ENCODE measurements around the gene TEC. TPM values are rescaled to one million over a fixed set of nuclear protein-coding genes. Genes with fewer than 3 reads are reported as not detected.
A peak's percentile ranks its signal among the peaks of the same experiment; 100 is the strongest.

TEC gene
- total and polyA plus RNA-seq, 3 experiments from 2014 or later, result 1.6 to 2.4 (median 1.6) TPM

GRCh38 chr4:48121180-48121579 lies 148.5 kb downstream of the TEC start:
- H3K9me3 Mint-ChIP-seq, result peaks cover 0 to 2% (median 0%) of the 10 kb centered on the region in 5 donors
- Histone ChIP-seq H3K27ac (ENCODE audit: low read depth, low read length) (no peak overlapping the region), H3K9me3 (ENCODE audit: low read length) (no peaks in the 10 kb centered on the region), H3K36me3 (ENCODE audit: insufficient read depth, low read length) (no peaks in the 10 kb centered on the region), H3K4me1 (ENCODE audit: insufficient read depth, low read length) (peaks cover 92% of the 10 kb centered on the region), H3K4me3 (ENCODE audit: low read length) (no peak overlapping the region), H3K27me3 (ENCODE audit: insufficient read depth, low read length, poor library complexity, severe bottlenecking) (no peaks in the 10 kb centered on the region)
- H3K36me3 Mint-ChIP-seq, result peaks cover 0 to 15% (median 10%) of the 10 kb centered on the region in 3 donors
- peaks cover 64 to 67% (median 65%) of the 10 kb centered on the region in 3 donors for H3K4me1 Mint-ChIP-seq
- no peaks in the 10 kb centered on the region for H3K27me3 Mint-ChIP-seq
- no peak overlapping the region for H3K4me3 Mint-ChIP-seq
- no peak overlapping the region for H3K27ac Mint-ChIP-seq
- POLR2A ChIA-PET, result no interaction called here
- DNase-seq, result no peak
- CTCF ChIA-PET, result no interaction called here

GRCh38 chr4:48120132-48120531 lies 149.5 kb downstream of the TEC start:
- no peak for DNase-seq
- no peaks in the 10 kb centered on the region for H3K27me3 ChIP-seq (ENCODE audit: insufficient read depth, low read length, poor library complexity, severe bottlenecking)
- no peaks in the 10 kb centered on the region for H3K27me3 Mint-ChIP-seq
- no peaks in the 10 kb centered on the region for H3K36me3 ChIP-seq (ENCODE audit: insufficient read depth, low read length)
- peaks cover 83% of the 10 kb centered on the region for H3K4me1 ChIP-seq (ENCODE audit: insufficient read depth, low read length)
- peaks cover 60 to 62% (median 60%) of the 10 kb centered on the region in 3 donors for H3K4me1 Mint-ChIP-seq
- CTCF ChIA-PET, result no interaction called here
- H3K4me3 ChIP-seq (ENCODE audit: low read length), result no peak overlapping the region
- no peak overlapping the region for H3K27ac Mint-ChIP-seq
- peaks cover 0 to 19% (median 10%) of the 10 kb centered on the region in 3 donors for H3K36me3 Mint-ChIP-seq
- POLR2A ChIA-PET, result no interaction called here
- no peak overlapping the region for H3K27ac ChIP-seq (ENCODE audit: low read depth, low read length)
- H3K9me3 ChIP-seq (ENCODE audit: low read length), result no peaks in the 10 kb centered on the region
- H3K4me3 Mint-ChIP-seq, result no peak overlapping the region
- peaks cover 0 to 2% (median 0%) of the 10 kb centered on the region in 5 donors for H3K9me3 Mint-ChIP-seq

- peaks cover 0 to 20% (median 10%) of the 10 kb centered on the region in 3 donors for H3K36me3 Mint-ChIP-seq
- Histone ChIP-seq H3K27ac (ENCODE audit: low read depth, low read length) (no peak overlapping the region), H3K36me3 (ENCODE audit: insufficient read depth, low read length) (no peaks in the 10 kb centered on the region), H3K27me3 (ENCODE audit: insufficient read depth, low read length, poor library complexity, severe bottlenecking) (no peaks in the 10 kb centered on the region), H3K4me3 (ENCODE audit: low read length) (no peak overlapping the region), H3K4me1 (ENCODE audit: insufficient read depth, low read length) (peaks cover 79% of the 10 kb centered on the region), H3K9me3 (ENCODE audit: low read length) (no peaks in the 10 kb centered on the region)
- peak overlapping the region in 3 of 7 donors; percentile 4 to 25 (median 24) for H3K4me3 Mint-ChIP-seq
- DNase-seq, result no peak
- peak overlapping the region in 6 of 8 donors; percentile 2 to 42 (median 18) for H3K27ac Mint-ChIP-seq
- peaks cover 0 to 2% (median 0%) of the 10 kb centered on the region in 5 donors for H3K9me3 Mint-ChIP-seq
- POLR2A ChIA-PET, result no interaction called here
- H3K4me1 Mint-ChIP-seq, result peaks cover 57 to 59% (median 58%) of the 10 kb centered on the region in 3 donors
- CTCF ChIA-PET, result no interaction called here
- H3K27me3 Mint-ChIP-seq, result no peaks in the 10 kb centered on the region
Observed at GRCh38 chr4:48119646-48120045, 150.0 kb downstream of the TEC start.

GRCh38 chr4:48118081-48118480 lies 151.6 kb downstream of the TEC start:
- no peak for DNase-seq
- peaks cover 57 to 59% (median 58%) of the 10 kb centered on the region in 3 donors for H3K4me1 Mint-ChIP-seq
- ChIA-PET POLR2A (interaction anchor here (1.1 kb wide), 1 partner anchor 21 kb away, joined by 3 read pairs; no protein-coding TSS in a partner anchor), CTCF (interaction anchor here (1.1 to 1.8 kb wide), 3 partner anchors 9 to 84 kb away, joined by 3 to 7 read pairs (median 3); no protein-coding TSS in a partner anchor)
- H3K9me3 ChIP-seq (ENCODE audit: low read length), result no peaks in the 10 kb centered on the region
- H3K9me3 Mint-ChIP-seq, result peaks cover 0 to 2% (median 0%) of the 10 kb centered on the region in 5 donors
- H3K27ac ChIP-seq (ENCODE audit: low read depth, low read length), result no peak overlapping the region
- H3K36me3 Mint-ChIP-seq, result peaks cover 0 to 27% (median 5%) of the 10 kb centered on the region in 3 donors
- H3K27me3 Mint-ChIP-seq, result no peaks in the 10 kb centered on the region
- H3K36me3 ChIP-seq (ENCODE audit: insufficient read depth, low read length), result no peaks in the 10 kb centered on the region
- peaks cover 75% of the 10 kb centered on the region for H3K4me1 ChIP-seq (ENCODE audit: insufficient read depth, low read length)
- peak overlapping the region in 6 of 8 donors; percentile 0 to 61 (median 21) for H3K27ac Mint-ChIP-seq
- H3K4me3 ChIP-seq (ENCODE audit: low read length), result no peak overlapping the region
- peak overlapping the region in 1 of 7 donors; percentile 22 for H3K4me3 Mint-ChIP-seq
- H3K27me3 ChIP-seq (ENCODE audit: insufficient read depth, low read length, poor library complexity, severe bottlenecking), result no peaks in the 10 kb centered on the region

- Mint-ChIP-seq H3K36me3 (peaks cover 0 to 39% (median 5%) of the 10 kb centered on the region in 3 donors), H3K27ac (peak overlapping the region; percentile 14 to 91 (median 41)), H3K27me3 (no peaks in the 10 kb centered on the region), H3K4me3 (peak overlapping the region in 2 of 7 donors; percentile 21 to 27), H3K4me1 (peaks cover 70 to 72% (median 72%) of the 10 kb centered on the region in 3 donors), H3K9me3 (peaks cover 0 to 2% (median 0%) of the 10 kb centered on the region in 5 donors)
- no peak for DNase-seq
- POLR2A ChIA-PET, result no interaction called here
- Histone ChIP-seq H3K4me1 (ENCODE audit: insufficient read depth, low read length) (peaks cover 65% of the 10 kb centered on the region), H3K36me3 (ENCODE audit: insufficient read depth, low read length) (no peaks in the 10 kb centered on the region), H3K27me3 (ENCODE audit: insufficient read depth, low read length, poor library complexity, severe bottlenecking) (no peaks in the 10 kb centered on the region), H3K27ac (ENCODE audit: low read depth, low read length) (no peak overlapping the region), H3K9me3 (ENCODE audit: low read length) (no peaks in the 10 kb centered on the region), H3K4me3 (ENCODE audit: low read length) (no peak overlapping the region)
- CTCF ChIA-PET, result interaction anchor here (1.8 kb wide), 1 partner anchor 11 kb away, joined by 7 read pairs; no protein-coding TSS in a partner anchor
Observed at GRCh38 chr4:48116582-48116981, 153.1 kb downstream of the TEC start.

GRCh38 chr4:48114412-48114811 lies 155.2 kb downstream of the TEC start:
- H3K36me3 ChIP-seq (ENCODE audit: insufficient read depth, low read length), result no peaks in the 10 kb centered on the region
- CTCF ChIA-PET, result interaction anchor here (0.7 to 1.5 kb wide), 2 partner anchors 8 to 13 kb away, joined by 3 to 8 read pairs; no protein-coding TSS in a partner anchor
- H3K27ac Mint-ChIP-seq, result peak overlapping the region in 7 of 8 donors; percentile 61 to 95 (median 84)
- peaks cover 52% of the 10 kb centered on the region for H3K4me1 ChIP-seq (ENCODE audit: insufficient read depth, low read length)
- no peak for DNase-seq
- peak overlapping the region; percentile 49 to 91 (median 83) for H3K4me3 Mint-ChIP-seq
- H3K9me3 Mint-ChIP-seq, result peaks cover 0 to 2% (median 0%) of the 10 kb centered on the region in 5 donors
- no peaks in the 10 kb centered on the region for H3K27me3 Mint-ChIP-seq
- peaks cover 0 to 52% (median 8%) of the 10 kb centered on the region in 3 donors for H3K36me3 Mint-ChIP-seq
- no peak overlapping the region for H3K4me3 ChIP-seq (ENCODE audit: low read length)
- H3K27ac ChIP-seq (ENCODE audit: low read depth, low read length), result no peak overlapping the region
- H3K27me3 ChIP-seq (ENCODE audit: insufficient read depth, low read length, poor library complexity, severe bottlenecking), result no peaks in the 10 kb centered on the region
- POLR2A ChIA-PET, result no interaction called here
- no peaks in the 10 kb centered on the region for H3K9me3 ChIP-seq (ENCODE audit: low read length)
- H3K4me1 Mint-ChIP-seq, result peaks cover 74 to 83% (median 78%) of the 10 kb centered on the region in 3 donors

GRCh38 chr4:48112017-48112667 lies 157.5 kb downstream of the TEC start:
- CTCF ChIA-PET, result interaction anchor here (1.0 kb wide), 1 partner anchor 15 kb away, joined by 3 read pairs; no protein-coding TSS in a partner anchor

More at GRCh38 chr4:48112017-48112667, 157.5 kb downstream of the TEC start:
- Histone ChIP-seq H3K4me1 (ENCODE audit: insufficient read depth, low read length) (peaks cover 29% of the 10 kb centered on the region), H3K4me3 (ENCODE audit: low read length) (no peak overlapping the region), H3K27ac (ENCODE audit: low read depth, low read length) (no peak overlapping the region), H3K27me3 (ENCODE audit: insufficient read depth, low read length, poor library complexity, severe bottlenecking) (no peaks in the 10 kb centered on the region), H3K9me3 (ENCODE audit: low read length) (no peaks in the 10 kb centered on the region), H3K36me3 (ENCODE audit: insufficient read depth, low read length) (peaks cover 7% of the 10 kb centered on the region)
- peaks cover 54 to 63% (median 61%) of the 10 kb centered on the region in 3 donors for H3K4me1 Mint-ChIP-seq
- no peak for DNase-seq
- H3K4me3 Mint-ChIP-seq, result peak overlapping the region; percentile 69 to 91 (median 87)
- peaks cover 0 to 53% (median 5%) of the 10 kb centered on the region in 3 donors for H3K36me3 Mint-ChIP-seq
- peak overlapping the region; percentile 61 to 98 (median 82) for H3K27ac Mint-ChIP-seq
- no peaks in the 10 kb centered on the region for H3K9me3 Mint-ChIP-seq
- POLR2A ChIA-PET, result no interaction called here
- H3K27me3 Mint-ChIP-seq, result no peaks in the 10 kb centered on the region

Data from CD8-positive, alpha-beta memory T cell (primary cell).